Chondrocyte (in vitro differentiated cells): ENCODE data around the gene LMO1. TPM values are rescaled to one million over a fixed set of nuclear protein-coding genes. Genes with fewer than 3 reads are reported as not detected.

Experiments used
- DNase-seq: peaks from one replicate; pipeline ENCODE4 v3.0.0; 2021; ENCODE audit warnings: mixed read lengths, low spot score
- H3K27ac Mint-ChIP-seq: one replicate; pipeline ENCODE4 v1.8.0; 2021; ENCODE audit warnings: mild to moderate bottlenecking, moderate library complexity, mixed read lengths; ENCODE audit not compliant: unreplicated experiment
- H3K27me3 Mint-ChIP-seq: 2 replicates; pipeline ENCODE4 v1.8.0; 2021; ENCODE audit warnings: low read depth, mixed read lengths
- H3K36me3 Mint-ChIP-seq: 2 replicates; pipeline ENCODE4 v1.8.0; 2021; ENCODE audit warnings: low read depth, mixed read lengths
- H3K4me1 Mint-ChIP-seq: 2 replicates; pipeline ENCODE4 v1.8.0; 2021; ENCODE audit warnings: low read depth, mild to moderate bottlenecking, mixed read lengths
- H3K4me3 Mint-ChIP-seq: one replicate; pipeline ENCODE4 v1.8.0; 2021; ENCODE audit warnings: mild to moderate bottlenecking, moderate library complexity, mixed read lengths; ENCODE audit not compliant: unreplicated experiment
- H3K9me3 Mint-ChIP-seq: 2 replicates; pipeline ENCODE4 v1.8.0; 2021; ENCODE audit warnings: low read depth, mixed read lengths
- total RNA-seq: library from RNA; stranded (reverse); gene quantifications from 3 replicates; pipeline ENCODE4 v1.2.1, GENCODE V29; 2021
- TF ChIP-seq, protein P1 (sequence below): fragments of 200-600 bp; sonication (generic); IDR thresholded peaks from 2 replicates; pipeline ENCODE4 v1.5.0; 2021; ENCODE audit warnings: antibody characterized with exemption, mild to moderate bottlenecking, moderate library complexity

Gene LMO1
- total RNA-seq, 1 donor from 2014 or later: not detected

DNA sequence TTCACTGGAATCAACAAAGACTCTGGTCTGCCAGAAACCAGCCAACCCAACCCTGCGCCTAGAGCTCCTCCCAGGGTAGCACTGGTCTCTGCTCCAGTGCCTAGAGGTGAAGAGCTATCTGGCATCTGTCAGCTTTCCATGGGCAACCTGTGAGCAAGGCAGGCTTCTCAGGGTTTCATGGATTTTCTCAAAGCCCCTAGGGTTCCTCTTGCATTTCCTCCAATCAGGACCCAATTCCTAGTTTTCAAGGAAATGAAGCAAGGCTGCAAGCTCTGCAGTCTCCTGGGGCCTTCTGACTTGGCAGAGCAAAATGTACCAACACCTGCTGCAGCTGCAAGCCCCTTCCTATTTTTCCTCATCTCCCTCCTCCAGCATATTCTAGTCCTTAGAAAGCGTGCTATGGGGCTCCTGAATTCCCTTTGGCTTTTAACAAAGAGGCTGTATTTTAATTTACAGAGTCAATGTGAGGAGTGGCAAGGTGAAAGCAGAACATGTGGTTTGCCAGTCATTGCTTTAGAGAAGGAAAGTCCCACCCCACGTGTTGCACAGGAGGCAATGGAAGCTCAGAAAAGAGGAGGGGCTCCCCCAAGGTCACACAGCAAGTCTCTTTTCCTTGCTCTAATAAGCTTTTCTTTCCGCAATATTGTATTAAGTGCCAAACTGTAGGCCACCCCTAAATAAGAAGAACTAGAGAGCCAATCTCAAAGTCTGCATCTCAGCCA, 61.9 kb downstream of the LMO1 start:
- TF ChIP-seq, protein P1, sequence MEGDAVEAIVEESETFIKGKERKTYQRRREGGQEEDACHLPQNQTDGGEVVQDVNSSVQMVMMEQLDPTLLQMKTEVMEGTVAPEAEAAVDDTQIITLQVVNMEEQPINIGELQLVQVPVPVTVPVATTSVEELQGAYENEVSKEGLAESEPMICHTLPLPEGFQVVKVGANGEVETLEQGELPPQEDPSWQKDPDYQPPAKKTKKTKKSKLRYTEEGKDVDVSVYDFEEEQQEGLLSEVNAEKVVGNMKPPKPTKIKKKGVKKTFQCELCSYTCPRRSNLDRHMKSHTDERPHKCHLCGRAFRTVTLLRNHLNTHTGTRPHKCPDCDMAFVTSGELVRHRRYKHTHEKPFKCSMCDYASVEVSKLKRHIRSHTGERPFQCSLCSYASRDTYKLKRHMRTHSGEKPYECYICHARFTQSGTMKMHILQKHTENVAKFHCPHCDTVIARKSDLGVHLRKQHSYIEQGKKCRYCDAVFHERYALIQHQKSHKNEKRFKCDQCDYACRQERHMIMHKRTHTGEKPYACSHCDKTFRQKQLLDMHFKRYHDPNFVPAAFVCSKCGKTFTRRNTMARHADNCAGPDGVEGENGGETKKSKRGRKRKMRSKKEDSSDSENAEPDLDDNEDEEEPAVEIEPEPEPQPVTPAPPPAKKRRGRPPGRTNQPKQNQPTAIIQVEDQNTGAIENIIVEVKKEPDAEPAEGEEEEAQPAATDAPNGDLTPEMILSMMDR: no peak
- Mint-ChIP-seq H3K27ac (no peak overlapping the region), H3K27me3 (peaks cover 43% of the 10 kb centered on the region), H3K4me3 (no peak overlapping the region), H3K4me1 (no peaks in the 10 kb centered on the region), H3K36me3 (no peaks in the 10 kb centered on the region), H3K9me3 (no peaks in the 10 kb centered on the region)
- no peak for DNase-seq

DNA sequence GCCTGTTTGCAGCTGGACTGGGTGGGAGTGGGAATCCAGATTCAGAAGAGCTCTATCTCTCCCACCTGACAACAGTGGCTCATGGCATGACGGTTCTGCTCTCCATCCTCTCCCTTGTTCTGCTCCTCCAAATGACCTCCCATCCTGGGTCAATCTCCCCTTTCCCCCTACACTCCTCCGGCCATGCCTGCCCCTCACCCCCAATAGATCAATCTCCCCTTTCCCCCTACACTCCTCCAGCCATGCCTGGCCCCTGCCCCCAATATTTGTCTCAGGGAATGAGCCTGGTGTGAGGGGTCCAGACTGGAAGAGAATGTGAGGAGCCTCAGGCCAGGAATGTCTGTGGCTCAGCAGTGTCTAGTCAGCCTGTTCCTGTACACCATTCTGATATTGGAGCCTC, 64.0 kb downstream of the LMO1 start:
- TF ChIP-seq, protein P1: no peak
- H3K27me3 Mint-ChIP-seq: peaks cover 58% of the 10 kb centered on the region
- H3K27ac Mint-ChIP-seq: no peak overlapping the region
- no peaks in the 10 kb centered on the region for H3K36me3 Mint-ChIP-seq
- no peak overlapping the region for H3K4me3 Mint-ChIP-seq
- H3K9me3 Mint-ChIP-seq: no peaks in the 10 kb centered on the region
- H3K4me1 Mint-ChIP-seq: no peaks in the 10 kb centered on the region
- DNase-seq: no peak

DNA sequence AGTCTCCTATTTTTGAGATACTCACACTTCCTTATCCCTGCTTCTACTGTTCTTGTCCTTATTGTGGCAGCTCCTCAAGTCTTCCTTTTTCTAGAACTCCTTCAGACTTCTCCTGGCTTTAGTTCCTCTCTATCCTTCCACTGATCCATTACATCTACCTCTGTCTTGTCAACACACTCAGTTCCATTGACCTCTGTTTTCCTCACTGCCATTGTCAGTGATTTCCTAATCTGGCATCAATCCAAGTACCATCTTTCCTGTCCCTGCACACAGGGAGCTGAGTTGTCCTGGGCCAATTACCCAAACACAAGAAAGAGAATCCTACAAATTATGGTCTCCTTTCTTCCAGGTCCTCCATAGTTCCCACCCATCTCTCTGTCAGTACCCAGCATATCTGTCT, 66.9 kb downstream of the LMO1 start:
- Mint-ChIP-seq H3K36me3 (no peaks in the 10 kb centered on the region), H3K27me3 (peaks cover 62% of the 10 kb centered on the region), H3K27ac (no peak overlapping the region), H3K4me3 (no peak overlapping the region), H3K4me1 (no peaks in the 10 kb centered on the region), H3K9me3 (no peaks in the 10 kb centered on the region)
- no peak for DNase-seq
- TF ChIP-seq, protein P1: no peak

DNA sequence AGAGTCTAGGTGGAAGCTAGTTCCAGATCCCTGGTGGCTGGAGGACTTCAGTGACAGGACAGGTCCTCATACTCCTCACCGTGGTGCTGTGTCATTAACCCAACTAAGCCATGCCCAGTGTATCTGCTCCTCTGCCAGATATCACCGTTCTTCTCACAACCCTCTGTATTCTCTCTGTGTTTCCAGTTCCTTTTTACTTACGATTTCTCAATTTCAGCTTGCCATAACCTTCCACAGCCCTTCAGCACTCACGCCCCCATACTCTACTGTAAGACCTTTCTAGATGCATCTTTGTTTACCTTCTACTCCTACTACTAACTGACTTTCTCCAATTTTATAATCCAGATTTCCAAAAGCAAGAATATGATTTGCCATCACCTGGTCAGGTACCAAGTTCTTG, 68.7 kb downstream of the LMO1 start:
- DNase-seq: no peak
- Mint-ChIP-seq H3K4me1 (no peaks in the 10 kb centered on the region), H3K9me3 (no peaks in the 10 kb centered on the region), H3K27me3 (peaks cover 59% of the 10 kb centered on the region), H3K27ac (no peak overlapping the region), H3K36me3 (no peaks in the 10 kb centered on the region), H3K4me3 (no peak overlapping the region)
- TF ChIP-seq, protein P1: no peak

DNA sequence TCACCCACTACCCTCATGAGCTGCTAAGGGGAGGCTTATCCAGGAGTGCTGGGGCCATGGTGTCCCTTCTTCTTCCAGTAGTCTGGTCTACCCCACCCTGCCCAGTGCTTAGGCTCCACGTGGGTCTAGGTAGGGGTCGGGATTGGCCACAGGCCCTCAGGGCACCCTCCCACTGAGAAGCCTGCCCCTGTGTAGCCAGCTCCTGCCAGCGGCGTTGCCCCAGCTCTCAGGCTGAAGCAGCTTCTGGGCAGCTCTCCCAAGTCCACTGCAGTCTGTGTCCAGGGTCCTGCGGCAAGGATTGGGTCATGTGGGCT, 70.8 kb downstream of the LMO1 start:
- TF ChIP-seq, protein P1: no peak
- no peak for DNase-seq
- no peaks in the 10 kb centered on the region for H3K4me1 Mint-ChIP-seq
- no peaks in the 10 kb centered on the region for H3K36me3 Mint-ChIP-seq
- H3K9me3 Mint-ChIP-seq: no peaks in the 10 kb centered on the region
- no peak overlapping the region for H3K4me3 Mint-ChIP-seq
- peaks cover 50% of the 10 kb centered on the region for H3K27me3 Mint-ChIP-seq
- no peak overlapping the region for H3K27ac Mint-ChIP-seq
